ENCODE data around the gene MED8. TPM values are rescaled to one million over a fixed set of nuclear protein-coding genes. Genes with fewer than 3 reads are reported as not detected.

MED8 gene
- total and polyA plus RNA-seq, 9 of the 15 experiments (the other 6 are each of a cell fraction or from before 2014, with no cell fraction given) = 23.0 to 120 (median 56.4) TPM

- TF ChIP-seq FOXA3 (CRISPR knock-in tag; conservative IDR thresholded peaks at IDR 0.05 in 1 of 2, IDR thresholded peaks at IDR 0.05 in 1 of 2) (no peak), ZKSCAN3 (CRISPR knock-in tag; IDR thresholded peaks at IDR 0.05) (no peak), TARDBP (IDR thresholded peaks at IDR 0.05) (no peak), ZNF436 (CRISPR knock-in tag; IDR thresholded peaks at IDR 0.05) (no peak), CXXC5 (CRISPR knock-in tag; IDR thresholded peaks at IDR 0.05) (peak; percentile 19; the same call in 1 of the 2 replicates), BRCA1 (IDR thresholded peaks at IDR 0.05) (no peak), BRCA1 (CRISPR knock-in tag; IDR thresholded peaks at IDR 0.05) (no peak), TRIM24 (IDR thresholded peaks at IDR 0.05) (no peak), ZNF609 (CRISPR knock-in tag; IDR thresholded peaks at IDR 0.05; ENCODE audit: borderline replicate concordance) (no peak), ZNF354B (CRISPR knock-in tag; IDR thresholded peaks at IDR 0.05) (no peak), HMG20A (CRISPR knock-in tag; conservative IDR thresholded peaks at IDR 0.05) (no peak), SP1 (CRISPR knock-in tag; IDR thresholded peaks at IDR 0.05) (no peak), CBX1 (IDR thresholded peaks at IDR 0.05; ENCODE audit: low read depth) (no peak), MYBL2 (IDR thresholded peaks at IDR 0.05; ENCODE audit: low read depth) (no peak), MYBL2 (CRISPR knock-in tag; IDR thresholded peaks at IDR 0.05; ENCODE audit: borderline replicate concordance) (no peak), NCOR1 (IDR thresholded peaks at IDR 0.05) (no peak), ZNF263 (CRISPR knock-in tag; IDR thresholded peaks at IDR 0.05; ENCODE audit: borderline replicate concordance) (peak; percentile 53; the same call in 1 of the 2 replicates), STAT5B (CRISPR knock-in tag; IDR thresholded peaks at IDR 0.05) (no peak), ZNF184 (CRISPR knock-in tag; IDR thresholded peaks at IDR 0.05) (no peak), MEF2D (tag; conservative IDR thresholded peaks at IDR 0.05; ENCODE audit: low read depth) (peak; percentile 80)
- TF ChIP-seq, protein P1, sequence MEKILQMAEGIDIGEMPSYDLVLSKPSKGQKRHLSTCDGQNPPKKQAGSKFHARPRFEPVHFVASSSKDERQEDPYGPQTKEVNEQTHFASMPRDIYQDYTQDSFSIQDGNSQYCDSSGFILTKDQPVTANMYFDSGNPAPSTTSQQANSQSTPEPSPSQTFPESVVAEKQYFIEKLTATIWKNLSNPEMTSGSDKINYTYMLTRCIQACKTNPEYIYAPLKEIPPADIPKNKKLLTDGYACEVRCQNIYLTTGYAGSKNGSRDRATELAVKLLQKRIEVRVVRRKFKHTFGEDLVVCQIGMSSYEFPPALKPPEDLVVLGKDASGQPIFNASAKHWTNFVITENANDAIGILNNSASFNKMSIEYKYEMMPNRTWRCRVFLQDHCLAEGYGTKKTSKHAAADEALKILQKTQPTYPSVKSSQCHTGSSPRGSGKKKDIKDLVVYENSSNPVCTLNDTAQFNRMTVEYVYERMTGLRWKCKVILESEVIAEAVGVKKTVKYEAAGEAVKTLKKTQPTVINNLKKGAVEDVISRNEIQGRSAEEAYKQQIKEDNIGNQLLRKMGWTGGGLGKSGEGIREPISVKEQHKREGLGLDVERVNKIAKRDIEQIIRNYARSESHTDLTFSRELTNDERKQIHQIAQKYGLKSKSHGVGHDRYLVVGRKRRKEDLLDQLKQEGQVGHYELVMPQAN (IDR thresholded peaks at IDR 0.05; ENCODE audit: borderline replicate concordance) = no peak
- TF ChIP-seq, protein P2, sequence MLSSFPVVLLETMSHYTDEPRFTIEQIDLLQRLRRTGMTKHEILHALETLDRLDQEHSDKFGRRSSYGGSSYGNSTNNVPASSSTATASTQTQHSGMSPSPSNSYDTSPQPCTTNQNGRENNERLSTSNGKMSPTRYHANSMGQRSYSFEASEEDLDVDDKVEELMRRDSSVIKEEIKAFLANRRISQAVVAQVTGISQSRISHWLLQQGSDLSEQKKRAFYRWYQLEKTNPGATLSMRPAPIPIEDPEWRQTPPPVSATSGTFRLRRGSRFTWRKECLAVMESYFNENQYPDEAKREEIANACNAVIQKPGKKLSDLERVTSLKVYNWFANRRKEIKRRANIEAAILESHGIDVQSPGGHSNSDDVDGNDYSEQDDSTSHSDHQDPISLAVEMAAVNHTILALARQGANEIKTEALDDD (IDR thresholded peaks at IDR 0.05) = peak; percentile 53
- TF ChIP-seq, protein P3, sequence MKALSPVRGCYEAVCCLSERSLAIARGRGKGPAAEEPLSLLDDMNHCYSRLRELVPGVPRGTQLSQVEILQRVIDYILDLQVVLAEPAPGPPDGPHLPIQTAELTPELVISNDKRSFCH (CRISPR knock-in tag; IDR thresholded peaks at IDR 0.05) = no peak
- TF ChIP-seq, protein P3 (tag; IDR thresholded peaks at IDR 0.05) = no peak
Measured at GRCh38 chr1:43414634-43415223, 25.1 kb upstream of the MED8 start (continued).
